OCI-LY1 (cell line): ENCODE results near the gene CLDN9.

Experiments
- EZH2 ChIP-seq: fragments of 200-600 bp; sonication (generic), shearing (Covaris generic); IDR thresholded peaks from 2 replicates; pipeline ENCODE4 v1.8.0; 2017; ENCODE audit warnings: borderline replicate concordance, mixed run types, mild to moderate bottlenecking, antibody characterized with exemption, low read length, moderate library complexity, mixed read lengths
- TF ChIP-seq, protein P1 (sequence below): fragments of 200-600 bp; sonication (generic), shearing (Covaris generic); IDR thresholded peaks from 2 replicates; pipeline ENCODE4 v1.5.1; 2017; ENCODE audit warnings: mild to moderate bottlenecking, antibody characterized with exemption, low read length, moderate library complexity, mixed read lengths

DNA sequence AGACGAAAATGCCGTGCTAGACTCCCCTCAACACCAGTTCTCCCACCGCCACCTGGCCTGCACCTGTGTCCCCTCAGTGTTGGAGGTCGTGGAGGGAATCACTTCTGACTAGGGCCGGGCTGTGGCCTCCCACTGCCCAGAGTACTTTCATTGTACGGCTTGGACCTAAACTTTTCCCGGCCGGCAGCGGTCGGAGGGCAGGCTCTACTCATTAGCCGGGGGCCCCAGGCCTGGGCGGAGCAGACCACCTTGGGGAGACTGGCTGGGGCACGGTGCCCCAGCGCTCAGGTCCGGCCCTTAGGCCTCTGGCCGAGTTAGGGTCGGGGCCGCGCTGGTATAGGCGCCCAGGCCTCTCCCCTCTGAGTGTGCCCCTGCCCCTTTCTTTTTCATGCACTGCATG, 4.6 kb downstream of the CLDN9 start:
- TF ChIP-seq, protein P1, sequence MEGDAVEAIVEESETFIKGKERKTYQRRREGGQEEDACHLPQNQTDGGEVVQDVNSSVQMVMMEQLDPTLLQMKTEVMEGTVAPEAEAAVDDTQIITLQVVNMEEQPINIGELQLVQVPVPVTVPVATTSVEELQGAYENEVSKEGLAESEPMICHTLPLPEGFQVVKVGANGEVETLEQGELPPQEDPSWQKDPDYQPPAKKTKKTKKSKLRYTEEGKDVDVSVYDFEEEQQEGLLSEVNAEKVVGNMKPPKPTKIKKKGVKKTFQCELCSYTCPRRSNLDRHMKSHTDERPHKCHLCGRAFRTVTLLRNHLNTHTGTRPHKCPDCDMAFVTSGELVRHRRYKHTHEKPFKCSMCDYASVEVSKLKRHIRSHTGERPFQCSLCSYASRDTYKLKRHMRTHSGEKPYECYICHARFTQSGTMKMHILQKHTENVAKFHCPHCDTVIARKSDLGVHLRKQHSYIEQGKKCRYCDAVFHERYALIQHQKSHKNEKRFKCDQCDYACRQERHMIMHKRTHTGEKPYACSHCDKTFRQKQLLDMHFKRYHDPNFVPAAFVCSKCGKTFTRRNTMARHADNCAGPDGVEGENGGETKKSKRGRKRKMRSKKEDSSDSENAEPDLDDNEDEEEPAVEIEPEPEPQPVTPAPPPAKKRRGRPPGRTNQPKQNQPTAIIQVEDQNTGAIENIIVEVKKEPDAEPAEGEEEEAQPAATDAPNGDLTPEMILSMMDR = no peak
- no peak for TF ChIP-seq EZH2
